GM19328 (cell line): Measurements from ENCODE around the gene NXPH3.

Experiments
- ATAC-seq: cut with Tn5 transposase; IDR thresholded peaks from one replicate; pipeline ENCODE4 v1.9.1; 2021; ENCODE audit warnings: mild to moderate bottlenecking, moderate library complexity; ENCODE audit not compliant: unreplicated experiment

NXPH3 gene

GRCh38 chr17:49618028-49618611 is 42.4 kb downstream of the NXPH3 start:
- no peak for ATAC-seq

GRCh38 chr17:49621420-49621819 is 45.7 kb downstream of the NXPH3 start:
- ATAC-seq: no peak

DNA sequence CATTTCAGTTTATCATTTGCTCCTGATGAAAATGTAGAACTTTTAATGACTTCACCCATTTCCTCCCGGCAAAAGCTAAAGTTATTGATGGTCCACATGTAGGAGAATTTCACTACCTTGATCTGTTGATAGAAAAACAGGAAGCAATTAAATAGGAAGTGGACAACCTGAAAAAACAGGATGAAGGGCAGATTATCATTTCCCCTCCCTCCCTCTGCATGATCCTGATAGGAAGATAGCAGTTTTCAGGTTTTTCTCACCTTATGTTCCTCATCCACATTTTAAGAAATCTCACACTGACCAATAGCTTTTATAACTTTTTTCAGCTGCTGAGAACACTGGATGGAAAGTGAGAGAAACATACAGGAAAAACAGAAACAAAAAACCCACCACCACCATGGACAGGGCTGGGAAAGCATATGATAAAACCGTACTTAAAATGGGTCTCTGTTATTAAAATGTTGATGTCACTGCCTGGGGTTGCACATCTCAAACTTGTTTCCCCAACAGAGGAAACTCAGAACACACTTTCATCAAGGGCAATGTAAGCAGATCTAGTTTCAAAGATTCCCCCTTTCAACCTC is 46.4 kb downstream of the NXPH3 start:
- ATAC-seq: no peak

DNA sequence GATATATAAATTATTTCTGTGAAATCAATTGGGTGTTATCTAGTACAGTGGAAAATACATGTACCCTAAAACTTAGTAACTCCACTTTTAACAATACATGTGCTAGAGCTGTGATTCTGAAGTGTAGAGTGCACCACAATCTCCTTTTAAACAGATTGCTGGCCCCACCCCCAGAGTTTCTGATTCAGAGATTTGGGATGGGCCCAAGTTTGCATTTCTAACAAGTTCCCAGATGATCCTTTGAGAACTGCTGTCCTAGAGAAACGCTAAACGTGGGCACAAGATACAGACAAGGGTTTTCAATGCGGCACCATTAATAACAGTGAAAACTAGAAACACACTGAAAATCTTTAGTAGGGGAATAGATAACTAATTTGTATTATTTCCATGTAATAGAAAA is 49.2 kb downstream of the NXPH3 start:
- no peak for ATAC-seq

DNA sequence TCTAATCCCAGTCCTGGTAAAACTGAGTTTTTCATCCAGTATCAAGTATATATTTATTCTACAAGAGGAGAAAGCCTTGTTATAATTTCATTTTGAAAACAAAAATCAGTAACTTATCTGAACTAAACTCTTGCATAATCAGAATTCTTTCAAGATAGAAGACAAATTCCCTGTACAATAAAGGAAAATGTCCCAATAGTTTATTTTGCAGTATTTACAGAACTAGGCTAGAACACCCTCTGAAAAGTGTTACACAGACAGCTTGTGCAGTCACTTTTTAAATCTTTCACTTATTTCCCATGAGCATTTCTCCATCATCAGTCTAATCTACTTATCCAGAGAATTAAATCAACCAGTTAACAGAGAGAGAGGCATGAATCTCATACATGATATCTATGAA is 53.8 kb downstream of the NXPH3 start:
- ATAC-seq: no peak

- no peak for ATAC-seq
These were observed 54.6 kb downstream of the NXPH3 start for GRCh38 chr17:49630113-49630900.

- no peak for ATAC-seq
These were observed 55.8 kb downstream of the NXPH3 start for GRCh38 chr17:49631496-49631895.
